HG02678 (cell line): ENCODE results near the gene GNL3.

Experiments
- ATAC-seq: cut with Tn5 transposase; IDR thresholded peaks from one replicate; pipeline ENCODE4 v1.9.1; 2021; ENCODE audit warnings: mild to moderate bottlenecking, moderate library complexity; ENCODE audit not compliant: unreplicated experiment

The GNL3 gene

GRCh38 chr3:52688266-52688665, 2.4 kb downstream of the GNL3 start:
- no peak for ATAC-seq

GRCh38 chr3:52689151-52689550, 3.3 kb downstream of the GNL3 start:
- no peak for ATAC-seq

- ATAC-seq, result no peak
Observed at GRCh38 chr3:52690560-52690959, 4.7 kb downstream of the GNL3 start.

- no peak for ATAC-seq
Observed at GRCh38 chr3:52693071-52693470, 7.2 kb downstream of the GNL3 start.

- no peak for ATAC-seq
Observed at GRCh38 chr3:52694528-52695189, 8.8 kb downstream of the GNL3 start.

GRCh38 chr3:52695798-52696671, 10.2 kb downstream of the GNL3 start:
- no peak for ATAC-seq

- no peak for ATAC-seq
Observed at GRCh38 chr3:52696830-52697631, 11.2 kb downstream of the GNL3 start.

GRCh38 chr3:52697632-52697965, 11.8 kb downstream of the GNL3 start:
- no peak for ATAC-seq

GRCh38 chr3:52703341-52703740, 17.5 kb downstream of the GNL3 start:
- ATAC-seq, result no peak

GRCh38 chr3:52704611-52705437, 19.0 kb downstream of the GNL3 start:
- peak; percentile 2 for ATAC-seq

- ATAC-seq, result no peak
Observed at GRCh38 chr3:52705438-52705687, 19.5 kb downstream of the GNL3 start.

- peak; percentile 76 for ATAC-seq
Observed at GRCh38 chr3:52705688-52706686, 20.2 kb downstream of the GNL3 start, which contains the start of the genes GLT8D1 and SPCS1. Gene GLT8D1, minus strand, starts transcription at chr3:52705791. Its CDS starts 5,331 bp downstream, at chr3:52700460. Gene SPCS1, plus strand, starts transcription at chr3:52706106. Its CDS starts 141 bp downstream, at chr3:52706247.

- no peak for ATAC-seq
Observed at GRCh38 chr3:52707585-52707984, 21.8 kb downstream of the GNL3 start.

GRCh38 chr3:52710512-52710911, 24.7 kb downstream of the GNL3 start:
- ATAC-seq, result no peak

GRCh38 chr3:52712291-52713212, 26.7 kb downstream of the GNL3 start:
- no peak for ATAC-seq

- ATAC-seq, result no peak
Observed at GRCh38 chr3:52714335-52715302, 28.8 kb downstream of the GNL3 start.

- no peak for ATAC-seq
Observed at GRCh38 chr3:52715714-52716305, 30.0 kb downstream of the GNL3 start.
